ENCODE results near the gene LAMTOR2.

LAMTOR2 gene

GRCh38 chr1:156104861-156105832, 50.6 kb downstream of the LAMTOR2 start:
- Histone ChIP-seq H2AFZ (ENCODE audit: low read length) (peak overlapping the region; percentile 79), H3K4me3 (ENCODE audit: low read length) (peak overlapping the region; percentile 68), H3K4me2 (ENCODE audit: low read depth, low read length) (peak overlapping the region; percentile 96), H3K9me2 (replicated peaks; ENCODE audit: insufficient read depth, low read length) (no peaks in the 10 kb centered on the region), H4K20me1 (ENCODE audit: insufficient read depth, low read length) (no peaks in the 10 kb centered on the region), H3F3A (ENCODE audit: insufficient read depth, low read length) (peaks cover 17% of the 10 kb centered on the region; the same call in 1 of the 2 replicates), H3K4me1 (ENCODE audit: low read length) (peaks cover 17% of the 10 kb centered on the region), H3K27me3 (replicated peaks; ENCODE audit: insufficient read depth, low read length) (no peaks in the 10 kb centered on the region), H3K9ac (ENCODE audit: low read length) (peak overlapping the region; percentile 90), H3K79me2 (ENCODE audit: low read length) (no peaks in the 10 kb centered on the region), H3K9me3 (replicated peaks; ENCODE audit: insufficient read depth, low read length) (no peaks in the 10 kb centered on the region), H3K36me3 (replicated peaks; ENCODE audit: insufficient read depth, low read length) (no peaks in the 10 kb centered on the region), H3K27ac (ENCODE audit: low read length) (peak overlapping the region; percentile 82; the same call in 1 of the 2 replicates)
- no peak for DNase-seq
- TF ChIP-seq EZH2 (optimal IDR thresholded peaks at IDR 0.05; ENCODE audit: low read depth, low read length) (no peak), CTCF (IDR thresholded peaks at IDR 0.05; ENCODE audit: low read length) (no peak), EZH2phosphoT487 (IDR thresholded peaks at IDR 0.05; ENCODE audit: low read length) (no peak)

- H3K36me3 ChIP-seq (replicated peaks; ENCODE audit: insufficient read depth, low read length): no peaks in the 10 kb centered on the region
- H3K9me3 ChIP-seq (replicated peaks; ENCODE audit: insufficient read depth, low read length): no peaks in the 10 kb centered on the region
- H3K27me3 ChIP-seq (replicated peaks; ENCODE audit: insufficient read depth, low read length): no peaks in the 10 kb centered on the region
- H3K4me2 ChIP-seq (ENCODE audit: low read depth, low read length): peak overlapping the region; percentile 67
- H4K20me1 ChIP-seq (ENCODE audit: insufficient read depth, low read length): no peaks in the 10 kb centered on the region
- no peak for DNase-seq
- H3K4me1 ChIP-seq (ENCODE audit: low read length): peaks cover 17% of the 10 kb centered on the region
- peaks cover 17% of the 10 kb centered on the region; the same call in 1 of the 2 replicates for H3F3A ChIP-seq (ENCODE audit: insufficient read depth, low read length)
- H3K27ac ChIP-seq (ENCODE audit: low read length): peak overlapping the region; percentile 82
- TF ChIP-seq CTCF (IDR thresholded peaks at IDR 0.05; ENCODE audit: low read length) (no peak), EZH2 (optimal IDR thresholded peaks at IDR 0.05; ENCODE audit: low read depth, low read length) (no peak), EZH2phosphoT487 (IDR thresholded peaks at IDR 0.05; ENCODE audit: low read length) (no peak)
- H3K79me2 ChIP-seq (ENCODE audit: low read length): no peaks in the 10 kb centered on the region
- H3K4me3 ChIP-seq (ENCODE audit: low read length): peak overlapping the region; percentile 30; the same call in 1 of the 2 replicates
- H3K9ac ChIP-seq (ENCODE audit: low read length): peak overlapping the region; percentile 90
- no peaks in the 10 kb centered on the region for H3K9me2 ChIP-seq (replicated peaks; ENCODE audit: insufficient read depth, low read length)
- H2AFZ ChIP-seq (ENCODE audit: low read length): peak overlapping the region; percentile 79
These were observed 52.3 kb downstream of the LAMTOR2 start for GRCh38 chr1:156106624-156107488.

GRCh38 chr1:156108057-156108456, 53.5 kb downstream of the LAMTOR2 start:
- Histone ChIP-seq H3K4me2 (ENCODE audit: low read depth, low read length) (no peak overlapping the region), H3K79me2 (ENCODE audit: low read length) (no peaks in the 10 kb centered on the region), H3K4me1 (ENCODE audit: low read length) (peaks cover 17% of the 10 kb centered on the region), H3K9me3 (replicated peaks; ENCODE audit: insufficient read depth, low read length) (no peaks in the 10 kb centered on the region), H3K36me3 (replicated peaks; ENCODE audit: insufficient read depth, low read length) (no peaks in the 10 kb centered on the region), H3K27me3 (replicated peaks; ENCODE audit: insufficient read depth, low read length) (no peaks in the 10 kb centered on the region), H4K20me1 (ENCODE audit: insufficient read depth, low read length) (no peaks in the 10 kb centered on the region), H3K27ac (ENCODE audit: low read length) (no peak overlapping the region), H3K4me3 (ENCODE audit: low read length) (no peak overlapping the region), H3K9ac (ENCODE audit: low read length) (no peak overlapping the region), H3K9me2 (replicated peaks; ENCODE audit: insufficient read depth, low read length) (no peaks in the 10 kb centered on the region), H3F3A (ENCODE audit: insufficient read depth, low read length) (peaks cover 17% of the 10 kb centered on the region; the same call in 1 of the 2 replicates), H2AFZ (ENCODE audit: low read length) (no peak overlapping the region)
- no peak for DNase-seq
- TF ChIP-seq EZH2 (optimal IDR thresholded peaks at IDR 0.05; ENCODE audit: low read depth, low read length) (no peak), EZH2phosphoT487 (IDR thresholded peaks at IDR 0.05; ENCODE audit: low read length) (no peak), CTCF (IDR thresholded peaks at IDR 0.05; ENCODE audit: low read length) (no peak)
